ENCODE measurements around the gene DNAJC15.
A peak's percentile ranks its signal among the peaks of the same experiment; 100 is the strongest.

Gene DNAJC15

DNA sequence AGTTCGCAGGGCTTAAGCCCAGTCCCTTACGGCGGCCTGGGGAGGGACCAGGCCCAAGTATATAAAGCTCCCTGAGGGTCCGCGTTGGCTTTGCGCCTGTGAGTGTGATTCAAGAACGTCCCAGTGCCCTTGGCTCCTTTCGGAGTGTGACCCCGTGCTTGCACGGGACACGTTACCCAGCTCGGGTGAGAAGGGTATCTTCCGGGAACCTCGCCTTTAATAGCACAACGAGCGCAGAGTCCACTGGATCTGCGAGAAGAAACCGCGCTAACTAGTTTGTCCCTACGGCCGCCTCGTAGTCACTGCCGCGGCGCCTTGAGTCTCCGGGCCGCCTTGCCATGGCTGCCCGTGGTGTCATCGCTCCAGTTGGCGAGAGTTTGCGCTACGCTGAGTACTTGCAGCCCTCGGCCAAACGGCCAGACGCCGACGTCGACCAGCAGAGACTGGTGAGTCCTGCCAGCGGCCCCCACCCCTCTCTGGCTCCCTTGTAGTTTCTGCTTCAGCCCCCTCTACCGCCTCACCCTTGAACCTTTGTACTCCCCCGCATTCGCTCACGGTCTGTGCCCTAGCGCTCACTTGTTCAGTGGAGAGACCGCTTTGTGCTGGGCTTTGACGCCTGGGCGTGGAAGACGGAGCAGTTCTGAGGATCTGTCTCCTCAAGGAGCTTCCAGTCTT, at the start of gene DNAJC15:
Gene DNAJC15, plus strand, starts transcription at position 298 of the 675 bp plus-strand sequence. Its CDS starts 41 bp downstream, at position 339.
- H3K4me3 ChIP-seq (ENCODE audit: low read depth, low read length) = peak within 1 kb of the TSS; percentile 77
- TF ChIP-seq, protein P1, sequence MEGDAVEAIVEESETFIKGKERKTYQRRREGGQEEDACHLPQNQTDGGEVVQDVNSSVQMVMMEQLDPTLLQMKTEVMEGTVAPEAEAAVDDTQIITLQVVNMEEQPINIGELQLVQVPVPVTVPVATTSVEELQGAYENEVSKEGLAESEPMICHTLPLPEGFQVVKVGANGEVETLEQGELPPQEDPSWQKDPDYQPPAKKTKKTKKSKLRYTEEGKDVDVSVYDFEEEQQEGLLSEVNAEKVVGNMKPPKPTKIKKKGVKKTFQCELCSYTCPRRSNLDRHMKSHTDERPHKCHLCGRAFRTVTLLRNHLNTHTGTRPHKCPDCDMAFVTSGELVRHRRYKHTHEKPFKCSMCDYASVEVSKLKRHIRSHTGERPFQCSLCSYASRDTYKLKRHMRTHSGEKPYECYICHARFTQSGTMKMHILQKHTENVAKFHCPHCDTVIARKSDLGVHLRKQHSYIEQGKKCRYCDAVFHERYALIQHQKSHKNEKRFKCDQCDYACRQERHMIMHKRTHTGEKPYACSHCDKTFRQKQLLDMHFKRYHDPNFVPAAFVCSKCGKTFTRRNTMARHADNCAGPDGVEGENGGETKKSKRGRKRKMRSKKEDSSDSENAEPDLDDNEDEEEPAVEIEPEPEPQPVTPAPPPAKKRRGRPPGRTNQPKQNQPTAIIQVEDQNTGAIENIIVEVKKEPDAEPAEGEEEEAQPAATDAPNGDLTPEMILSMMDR (conservative IDR thresholded peaks at IDR 0.05; ENCODE audit: low read depth, low read length) = peak; percentile 25
- peak; percentile 87 for DNase-seq (ENCODE audit: low read depth)

DNA sequence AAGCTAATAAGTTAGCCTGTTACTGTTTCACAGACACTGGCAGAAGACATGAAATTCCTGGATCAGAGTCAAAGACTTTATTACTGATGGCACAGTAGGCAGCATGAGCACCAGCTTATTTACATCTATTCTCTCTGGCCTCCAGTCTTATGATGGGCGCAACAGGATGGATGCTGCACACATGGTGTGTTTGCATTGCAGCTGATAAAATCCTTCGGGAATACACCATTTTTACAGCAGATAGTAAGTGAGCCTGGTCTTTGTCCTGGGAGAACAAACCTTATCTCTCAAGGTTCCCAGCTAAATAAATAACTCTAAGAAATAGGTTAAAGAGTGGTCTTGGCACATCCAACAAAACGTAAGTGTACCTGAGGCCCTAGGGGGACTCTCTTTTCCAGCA, 47.3 kb upstream of the DNAJC15 start:
- DNase-seq (ENCODE audit: low read depth) = no peak
- H3K4me3 ChIP-seq (ENCODE audit: low read depth, low read length) = no peak overlapping the region
- TF ChIP-seq, protein P1 (conservative IDR thresholded peaks at IDR 0.05; ENCODE audit: low read depth, low read length) = no peak

DNA sequence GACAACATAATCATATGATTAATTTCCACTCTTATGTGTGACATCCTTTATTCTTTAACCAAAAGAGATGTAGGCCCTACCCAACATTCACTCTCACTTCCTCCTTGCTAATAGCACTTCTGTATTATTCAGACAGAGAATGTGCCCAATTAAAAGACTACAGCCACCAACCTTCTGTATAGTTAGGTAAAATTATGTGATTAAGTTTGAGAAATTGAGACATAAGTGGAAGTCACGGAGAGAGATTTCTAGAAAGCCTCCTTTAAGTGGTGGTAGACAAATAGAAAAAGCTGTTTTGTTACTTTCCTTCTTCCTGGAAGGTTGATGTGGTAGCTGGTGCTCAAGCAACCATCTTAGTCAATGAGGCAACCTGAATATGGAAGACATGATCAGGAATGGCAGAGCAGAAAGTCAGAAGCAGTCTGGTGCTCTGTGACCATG, 46.1 kb upstream of the DNAJC15 start:
- DNase-seq (ENCODE audit: low read depth) = no peak
- H3K4me3 ChIP-seq (ENCODE audit: low read depth, low read length) = no peak overlapping the region
- TF ChIP-seq, protein P1 (conservative IDR thresholded peaks at IDR 0.05; ENCODE audit: low read depth, low read length) = no peak

DNA sequence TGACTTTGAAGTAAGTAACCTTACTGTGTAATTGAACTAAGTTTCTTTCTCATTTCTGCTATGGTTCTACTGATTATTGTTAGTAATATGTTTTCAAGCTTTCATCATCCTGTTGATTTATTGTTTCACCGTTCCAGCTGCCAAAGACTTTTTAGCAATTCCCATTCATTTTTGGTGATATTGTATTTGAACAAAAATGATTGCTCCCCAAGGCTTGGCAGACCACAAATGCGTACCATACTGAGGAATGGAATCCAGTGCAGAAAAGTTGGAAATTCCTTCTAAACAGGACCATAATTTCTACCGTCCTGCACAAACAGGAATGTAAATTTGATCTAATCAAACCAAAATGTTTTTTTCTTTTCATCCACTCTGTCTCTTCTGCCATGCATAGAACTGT, 42.1 kb upstream of the DNAJC15 start:
- no peak for DNase-seq (ENCODE audit: low read depth)
- TF ChIP-seq, protein P1 (conservative IDR thresholded peaks at IDR 0.05; ENCODE audit: low read depth, low read length) = no peak
- no peak overlapping the region for H3K4me3 ChIP-seq (ENCODE audit: low read depth, low read length)

DNA sequence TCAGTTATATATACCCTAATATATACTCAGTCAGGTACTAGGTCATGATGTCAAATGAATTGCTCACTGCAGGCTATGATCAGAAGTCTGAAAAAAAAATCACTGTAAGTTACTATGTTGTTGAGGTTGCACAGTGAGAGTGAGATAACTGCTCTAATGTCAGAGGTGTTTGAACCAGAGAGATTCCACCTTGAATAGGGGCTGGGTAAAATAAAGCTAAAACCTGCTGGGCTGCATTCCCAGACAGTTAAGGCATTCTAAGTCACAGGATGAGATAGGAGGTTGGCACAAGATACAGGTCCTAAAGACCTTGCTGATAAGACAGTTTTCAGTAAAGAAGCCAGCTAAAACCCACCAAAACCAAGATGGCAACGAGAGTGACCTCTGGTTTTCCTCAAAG, 41.5 kb upstream of the DNAJC15 start:
- H3K4me3 ChIP-seq (ENCODE audit: low read depth, low read length) = no peak overlapping the region
- no peak for DNase-seq (ENCODE audit: low read depth)
- TF ChIP-seq, protein P1 (conservative IDR thresholded peaks at IDR 0.05; ENCODE audit: low read depth, low read length) = no peak

DNA sequence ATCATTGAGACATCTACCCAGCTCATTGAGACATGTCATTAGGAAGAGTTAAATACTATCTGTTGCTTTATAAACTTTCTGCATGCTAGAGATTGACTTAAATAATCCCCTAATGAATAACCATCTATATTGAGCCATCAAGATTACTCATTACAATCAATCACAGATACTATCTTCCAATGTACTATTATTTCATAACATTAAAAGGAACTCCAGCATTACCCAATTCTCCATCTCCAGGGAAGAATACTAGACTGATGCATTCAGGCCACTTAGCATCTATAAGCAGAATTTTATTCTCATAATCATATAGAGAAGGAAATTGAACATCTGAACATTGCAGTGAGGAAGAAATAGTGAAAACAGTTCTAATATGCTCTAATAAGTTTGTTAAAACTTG, 39.4 kb upstream of the DNAJC15 start:
- TF ChIP-seq, protein P1 (conservative IDR thresholded peaks at IDR 0.05; ENCODE audit: low read depth, low read length) = no peak
- no peak overlapping the region for H3K4me3 ChIP-seq (ENCODE audit: low read depth, low read length)
- DNase-seq (ENCODE audit: low read depth) = no peak

DNA sequence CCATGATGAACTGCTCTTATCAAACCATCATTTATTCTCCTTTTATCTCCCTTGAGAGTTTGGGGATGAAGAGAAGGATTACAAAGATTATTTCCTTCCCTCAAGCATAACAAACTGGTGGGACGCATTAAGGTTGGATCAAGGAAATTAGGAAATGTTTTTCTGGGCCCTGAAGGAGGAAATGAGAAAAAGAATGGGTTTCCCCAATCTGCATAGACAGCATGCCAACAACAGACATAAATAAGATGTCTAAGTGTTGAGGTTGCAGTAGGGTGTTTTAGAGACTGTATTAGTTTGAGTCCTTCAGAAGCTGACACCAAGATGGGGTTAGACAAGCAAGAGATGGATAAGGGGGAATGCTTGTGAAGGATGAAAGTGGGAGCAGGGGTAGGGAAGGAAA, 38.7 kb upstream of the DNAJC15 start:
- no peak for DNase-seq (ENCODE audit: low read depth)
- TF ChIP-seq, protein P1 (conservative IDR thresholded peaks at IDR 0.05; ENCODE audit: low read depth, low read length) = no peak
- H3K4me3 ChIP-seq (ENCODE audit: low read depth, low read length) = no peak overlapping the region

All from choroid plexus epithelial cell (primary cell).